AG04450 (cell line): Measurements from ENCODE around the gene THEM4. TPM values are rescaled to one million over a fixed set of nuclear protein-coding genes. Genes with fewer than 3 reads are reported as not detected.

Source experiments
- CTCF ChIA-PET: fragments of 300-600, 350-600 bp; formaldehyde crosslinking; extraction: SDS; loops from one replicate; lab custom pipeline; 2022; ENCODE audit warnings: antibody characterized with exemption, inconsistent platforms; lab: Charles Lee
- POLR2A ChIA-PET: fragments of 350-600 bp; formaldehyde crosslinking; extraction: SDS; loops from one replicate; lab custom pipeline; 2021; ENCODE audit warnings: antibody characterized with exemption, inconsistent platforms; lab: Yijun Ruan, JAX
- DNase-seq: peaks from one replicate; pipeline ENCODE4 v3.0.0-alpha.2; 2011; ENCODE audit warnings: low read depth, low spot score
- H3K27ac ChIP-seq: one replicate; pipeline ENCODE4 v1.5.1; 2012; ENCODE audit warnings: low read depth, low read length, control low read depth
- H3K27me3 ChIP-seq: one replicate; pipeline ENCODE4 v1.6.0; 2012; ENCODE audit warnings: low read length; ENCODE audit not compliant: control insufficient read depth, insufficient read depth
- H3K4me3 ChIP-seq: 2 replicates; pipeline ENCODE4 v1.5.1; 2011; ENCODE audit warnings: mild to moderate bottlenecking, low read depth, low read length, control low read depth
- H3K9me3 ChIP-seq: 2 replicates; pipeline ENCODE4 v1.5.1; 2012; ENCODE audit warnings: low read length; ENCODE audit not compliant: control insufficient read depth, insufficient read depth
- polyA plus RNA-seq: library from polyadenylated mRNA; depleted of rRNA; stranded (reverse); fragments of >200 nt; gene quantifications from 2 replicates; pipeline ENCODE4 v1.2.3, GENCODE V29; 2011
- TF ChIP-seq, protein P1 (sequence below): IDR thresholded peaks from 2 replicates; pipeline ENCODE4 v1.5.1; 2011; ENCODE audit warnings: low read depth, low read length, control low read depth, inconsistent platforms

Gene THEM4
- polyA plus RNA-seq, 1 experiment, result 24.8 TPM

DNA sequence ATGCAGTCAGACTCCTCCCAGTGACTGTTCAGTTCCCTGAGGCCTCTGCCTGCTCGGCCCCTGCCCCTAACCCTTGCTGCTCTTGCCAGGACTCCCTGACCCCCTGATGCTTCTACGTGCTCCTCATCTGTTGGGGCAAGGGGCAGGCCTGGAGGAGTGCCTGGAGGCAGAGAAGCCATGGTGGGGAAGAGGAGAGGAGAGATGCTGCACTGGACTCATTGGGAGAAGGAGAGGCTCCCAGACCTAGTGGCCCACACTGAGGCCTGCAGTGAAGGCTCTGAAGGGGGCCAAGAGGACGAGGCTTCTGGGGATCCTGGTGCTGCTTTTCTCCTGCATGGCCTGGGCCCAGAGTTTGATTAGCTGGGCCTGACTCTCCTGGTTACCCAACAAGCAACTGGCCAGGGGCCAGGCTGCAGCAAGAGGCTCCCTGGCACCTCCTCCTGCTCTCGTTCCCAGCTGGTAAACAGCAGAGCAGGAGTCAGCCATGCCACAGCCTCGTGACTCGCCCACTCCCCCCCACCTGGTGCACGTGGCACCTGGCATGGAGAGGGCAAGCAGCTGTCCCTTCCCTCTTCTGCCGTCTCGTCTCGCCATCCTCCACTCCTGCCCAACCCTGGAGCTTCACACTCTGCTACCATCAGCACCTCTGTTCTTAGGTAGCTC lies 76.9 kb downstream of the THEM4 start:
- no peak for DNase-seq
- Histone ChIP-seq H3K27ac (no peak overlapping the region), H3K4me3 (no peak overlapping the region), H3K27me3 (peaks cover 54% of the 10 kb centered on the region), H3K9me3 (no peaks in the 10 kb centered on the region; the same call in 1 of the 2 replicates)
- ChIA-PET POLR2A (no interaction called here), CTCF (no interaction called here)
- TF ChIP-seq, protein P1, sequence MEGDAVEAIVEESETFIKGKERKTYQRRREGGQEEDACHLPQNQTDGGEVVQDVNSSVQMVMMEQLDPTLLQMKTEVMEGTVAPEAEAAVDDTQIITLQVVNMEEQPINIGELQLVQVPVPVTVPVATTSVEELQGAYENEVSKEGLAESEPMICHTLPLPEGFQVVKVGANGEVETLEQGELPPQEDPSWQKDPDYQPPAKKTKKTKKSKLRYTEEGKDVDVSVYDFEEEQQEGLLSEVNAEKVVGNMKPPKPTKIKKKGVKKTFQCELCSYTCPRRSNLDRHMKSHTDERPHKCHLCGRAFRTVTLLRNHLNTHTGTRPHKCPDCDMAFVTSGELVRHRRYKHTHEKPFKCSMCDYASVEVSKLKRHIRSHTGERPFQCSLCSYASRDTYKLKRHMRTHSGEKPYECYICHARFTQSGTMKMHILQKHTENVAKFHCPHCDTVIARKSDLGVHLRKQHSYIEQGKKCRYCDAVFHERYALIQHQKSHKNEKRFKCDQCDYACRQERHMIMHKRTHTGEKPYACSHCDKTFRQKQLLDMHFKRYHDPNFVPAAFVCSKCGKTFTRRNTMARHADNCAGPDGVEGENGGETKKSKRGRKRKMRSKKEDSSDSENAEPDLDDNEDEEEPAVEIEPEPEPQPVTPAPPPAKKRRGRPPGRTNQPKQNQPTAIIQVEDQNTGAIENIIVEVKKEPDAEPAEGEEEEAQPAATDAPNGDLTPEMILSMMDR, result no peak

DNA sequence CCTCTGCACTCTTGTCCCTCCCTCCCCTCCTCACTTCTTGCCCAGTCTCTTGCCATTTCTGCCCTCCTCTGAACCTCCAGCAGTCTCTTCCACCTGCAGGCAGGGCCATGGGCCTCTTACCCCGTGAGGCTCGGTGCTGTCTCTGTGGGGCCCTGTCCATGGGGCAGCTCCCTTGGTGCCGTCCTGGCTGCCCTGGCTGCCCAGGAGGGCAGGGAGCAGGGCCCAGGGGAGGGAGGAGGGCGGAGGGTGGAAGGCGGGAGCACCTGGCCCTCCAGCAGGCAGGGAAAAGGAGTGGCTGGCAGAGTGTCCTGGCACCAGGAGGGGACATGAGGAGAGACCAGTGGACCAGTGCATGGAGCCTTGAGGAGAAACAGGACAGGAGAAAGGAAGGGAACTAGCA lies 77.7 kb downstream of the THEM4 start, which contains the start of gene RORC:
TSS of gene RORC (minus strand) at position 198 of the 400 bp plus-strand sequence. CDS start at position 160, 38 bp downstream.
- TF ChIP-seq, protein P1, result no peak
- ChIA-PET CTCF (no interaction called here), POLR2A (no interaction called here)
- peaks cover 47% of the 10 kb centered on the region for H3K27me3 ChIP-seq
- no peaks in the 10 kb centered on the region; the same call in 1 of the 2 replicates for H3K9me3 ChIP-seq
- H3K27ac ChIP-seq, result no peak within 1 kb of the TSS
- no peak within 1 kb of the TSS for H3K4me3 ChIP-seq
- DNase-seq, result no peak

DNA sequence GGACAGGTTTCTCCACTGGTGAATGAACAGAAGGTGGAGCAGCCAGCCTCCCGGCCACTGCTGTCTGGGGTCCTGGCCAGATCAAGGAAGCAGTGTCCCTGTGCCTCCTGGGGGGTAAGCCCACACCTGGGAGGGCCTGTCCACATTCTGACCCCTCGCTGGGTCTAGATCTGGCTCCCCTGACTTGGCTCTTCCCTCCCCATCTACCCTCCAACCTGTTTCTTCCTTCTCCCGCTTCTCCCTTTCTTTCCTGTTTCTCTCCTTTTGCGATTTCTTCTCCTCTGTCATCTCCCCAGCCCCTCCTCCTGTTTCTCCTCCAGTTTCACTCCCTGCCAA lies 78.1 kb downstream of the THEM4 start:
- Histone ChIP-seq H3K4me3 (no peak overlapping the region), H3K27ac (no peak overlapping the region), H3K27me3 (peaks cover 47% of the 10 kb centered on the region), H3K9me3 (no peaks in the 10 kb centered on the region; the same call in 1 of the 2 replicates)
- ChIA-PET POLR2A (no interaction called here), CTCF (no interaction called here)
- TF ChIP-seq, protein P1, result no peak
- no peak for DNase-seq

DNA sequence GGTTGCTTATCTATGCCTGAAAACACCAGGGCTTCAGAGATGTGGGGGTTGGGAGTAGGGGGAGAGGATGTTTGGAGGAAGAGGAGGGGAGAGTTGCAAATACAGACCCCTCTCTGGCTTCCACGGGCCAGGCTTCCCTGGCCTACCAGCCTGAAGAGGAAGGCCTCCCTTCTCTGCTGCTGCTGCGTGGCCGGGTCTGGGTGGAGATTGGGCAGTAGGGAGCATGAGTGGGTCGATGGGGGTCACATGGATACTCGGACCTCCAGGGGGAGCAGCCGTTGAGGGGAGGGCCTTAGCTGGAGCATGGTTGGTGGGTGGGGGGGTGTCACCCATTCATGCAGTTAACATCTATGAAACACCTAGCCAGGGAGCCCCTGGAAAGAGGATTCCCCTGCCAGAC lies 79.3 kb downstream of the THEM4 start:
- Histone ChIP-seq H3K4me3 (no peak overlapping the region), H3K9me3 (no peaks in the 10 kb centered on the region; the same call in 1 of the 2 replicates), H3K27me3 (peaks cover 51% of the 10 kb centered on the region), H3K27ac (no peak overlapping the region)
- POLR2A ChIA-PET, result no interaction called here
- DNase-seq, result no peak
- CTCF ChIA-PET, result no interaction called here
- TF ChIP-seq, protein P1, result no peak

DNA sequence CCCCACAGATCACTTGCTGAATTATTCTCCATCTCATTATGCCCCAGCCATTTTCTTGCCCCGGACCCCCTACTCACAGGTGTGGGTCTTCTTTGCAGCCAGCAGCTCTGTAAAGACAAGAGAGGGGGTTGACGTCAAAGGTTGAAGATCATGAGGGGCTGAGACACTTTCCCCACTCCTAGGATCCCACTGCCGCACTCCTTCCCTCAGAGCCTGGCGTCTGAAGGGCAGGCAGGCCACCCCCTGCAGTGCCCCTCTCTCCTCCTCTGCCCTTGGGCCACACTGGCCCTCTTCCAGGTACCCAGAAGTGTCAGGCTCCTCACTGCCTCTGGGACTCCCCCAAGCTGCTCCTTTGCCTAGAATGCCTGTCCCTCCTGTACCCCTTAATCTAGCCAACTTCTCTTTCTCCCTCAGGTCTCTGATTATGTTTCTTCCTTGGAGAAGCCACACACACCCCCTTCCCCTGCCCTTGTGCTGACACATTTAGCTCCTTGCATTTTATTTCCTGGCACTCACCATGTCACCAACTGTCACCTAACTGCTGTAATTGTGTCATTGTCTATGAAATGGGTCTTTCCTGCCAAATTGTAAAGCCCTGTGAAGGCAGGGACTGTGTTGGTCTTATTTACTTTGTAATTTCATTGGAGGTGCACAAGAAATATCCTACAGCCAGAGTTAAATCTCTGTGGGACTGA lies 79.8 kb downstream of the THEM4 start:
- TF ChIP-seq, protein P1, result no peak
- POLR2A ChIA-PET, result no interaction called here
- no peak for DNase-seq
- H3K9me3 ChIP-seq, result no peaks in the 10 kb centered on the region; the same call in 1 of the 2 replicates
- H3K27me3 ChIP-seq, result peaks cover 53% of the 10 kb centered on the region
- CTCF ChIA-PET, result no interaction called here
- H3K27ac ChIP-seq, result no peak overlapping the region
- H3K4me3 ChIP-seq, result no peak overlapping the region
